SK-N-SH treated with all-trans-retinoic acid at 6 μM for 48 hours (cell line): ENCODE measurements around the gene CCNY.

Source experiments
- ATAC-seq: fragments of 200-7000 bp; cut with Tn5 transposase; 3 replicates; pipeline ENCODE4 v1.9.1; 2020; ENCODE audit warnings: mild to moderate bottlenecking, moderate library complexity
- BACH2 ChIP-seq: fragments of 250-450 bp; sonication (Bioruptor Pico); IDR thresholded peaks from 2 replicates; pipeline ENCODE4 v1.9.0; 2021; ENCODE audit warnings: mild to moderate bottlenecking, borderline replicate concordance
- CSDC2 ChIP-seq: fragments of 250-450 bp; sonication (Bioruptor Pico); IDR thresholded peaks from 2 replicates; pipeline ENCODE4 v1.5.0; 2020; ENCODE audit warnings: mild to moderate bottlenecking, moderate library complexity
- ESRRG ChIP-seq: fragments of 250-450 bp; sonication (Bioruptor Pico); IDR thresholded peaks from 2 replicates; pipeline ENCODE4 v1.6.1; 2021; ENCODE audit warnings: mild to moderate bottlenecking
- GLIS3 ChIP-seq: fragments of 250-450 bp; sonication (Bioruptor Pico); IDR thresholded peaks from 2 replicates; pipeline ENCODE4 v1.5.0; 2020; ENCODE audit warnings: mild to moderate bottlenecking, moderate library complexity
- ISL1 ChIP-seq: fragments of 250-450 bp; sonication (Bioruptor Pico); IDR thresholded peaks from 2 replicates; pipeline ENCODE4 v2.1.2; 2022; ENCODE audit warnings: mild to moderate bottlenecking, moderate library complexity
- OSR1 ChIP-seq: fragments of 250-450 bp; sonication (Bioruptor Pico); IDR thresholded peaks from 2 replicates; pipeline ENCODE4 v1.8.0; 2022; ENCODE audit warnings: moderate library complexity, mild to moderate bottlenecking, inconsistent platforms
- PATZ1 ChIP-seq: fragments of 250-450 bp; sonication (Bioruptor Pico); IDR thresholded peaks from 2 replicates; pipeline ENCODE4 v1.8.0; 2020; ENCODE audit warnings: mild to moderate bottlenecking, moderate library complexity, borderline replicate concordance
- POU6F1 ChIP-seq: fragments of 250-450 bp; sonication (Bioruptor Pico); IDR thresholded peaks from 2 replicates; pipeline ENCODE4 v1.8.0; 2021; ENCODE audit warnings: low read depth, mild to moderate bottlenecking, moderate library complexity, borderline replicate concordance
- PPARA ChIP-seq: fragments of 250-450 bp; sonication (Bioruptor Pico); IDR thresholded peaks from 2 replicates; pipeline ENCODE4 v1.5.0; 2020; ENCODE audit warnings: mild to moderate bottlenecking, borderline replicate concordance
- RARB ChIP-seq: fragments of 250-450 bp; sonication (Bioruptor Pico); IDR thresholded peaks from 2 replicates; pipeline ENCODE4 v1.8.0; 2021; ENCODE audit warnings: mild to moderate bottlenecking, moderate library complexity
- SNAI2 ChIP-seq: fragments of 250-450 bp; sonication (Bioruptor Pico); IDR thresholded peaks from 2 replicates; pipeline ENCODE4 v1.5.0; 2020; ENCODE audit warnings: mild to moderate bottlenecking, moderate library complexity
- TOX ChIP-seq: fragments of 250-450 bp; sonication (Bioruptor Pico); IDR thresholded peaks from 2 replicates; pipeline ENCODE4 v1.8.0; 2021; ENCODE audit warnings: mild to moderate bottlenecking, moderate library complexity, borderline replicate concordance
- ZC3H10 ChIP-seq: fragments of 250-450 bp; sonication (Bioruptor Pico); IDR thresholded peaks from 2 replicates; pipeline ENCODE4 v1.5.1; 2021; ENCODE audit warnings: mild to moderate bottlenecking, moderate library complexity
- ZFP3 ChIP-seq: fragments of 250-450 bp; sonication (Bioruptor Pico); IDR thresholded peaks from 2 replicates; pipeline ENCODE4 v1.5.0; 2020; ENCODE audit warnings: mild to moderate bottlenecking, moderate library complexity
- ZFP30 ChIP-seq: fragments of 450-650 bp; formaldehyde crosslinking; IDR thresholded peaks from 2 replicates; pipeline ENCODE4 v1.5.0; 2022; ENCODE audit warnings: mild to moderate bottlenecking, moderate library complexity
- ZNF565 ChIP-seq: fragments of 450-650 bp; formaldehyde crosslinking; conservative IDR thresholded peaks from 2 replicates; pipeline ENCODE4 v1.5.0; 2020; ENCODE audit warnings: low read depth, mild to moderate bottlenecking, moderate library complexity
- ZNF70 ChIP-seq: fragments of 450-650 bp; formaldehyde crosslinking; IDR thresholded peaks from 2 replicates; pipeline ENCODE4 v1.5.0; 2020; ENCODE audit warnings: mild to moderate bottlenecking, moderate library complexity
- ZNF8 ChIP-seq: fragments of 450-650 bp; formaldehyde crosslinking; IDR thresholded peaks from 2 replicates; pipeline ENCODE4 v1.5.0; 2020; ENCODE audit warnings: mild to moderate bottlenecking, moderate library complexity
- TF ChIP-seq, protein P1 (sequence below): fragments of 250-450 bp; sonication (Bioruptor Pico); IDR thresholded peaks from 2 replicates; pipeline ENCODE4 v1.5.1; 2021; ENCODE audit warnings: mild to moderate bottlenecking, moderate library complexity

Gene CCNY

DNA sequence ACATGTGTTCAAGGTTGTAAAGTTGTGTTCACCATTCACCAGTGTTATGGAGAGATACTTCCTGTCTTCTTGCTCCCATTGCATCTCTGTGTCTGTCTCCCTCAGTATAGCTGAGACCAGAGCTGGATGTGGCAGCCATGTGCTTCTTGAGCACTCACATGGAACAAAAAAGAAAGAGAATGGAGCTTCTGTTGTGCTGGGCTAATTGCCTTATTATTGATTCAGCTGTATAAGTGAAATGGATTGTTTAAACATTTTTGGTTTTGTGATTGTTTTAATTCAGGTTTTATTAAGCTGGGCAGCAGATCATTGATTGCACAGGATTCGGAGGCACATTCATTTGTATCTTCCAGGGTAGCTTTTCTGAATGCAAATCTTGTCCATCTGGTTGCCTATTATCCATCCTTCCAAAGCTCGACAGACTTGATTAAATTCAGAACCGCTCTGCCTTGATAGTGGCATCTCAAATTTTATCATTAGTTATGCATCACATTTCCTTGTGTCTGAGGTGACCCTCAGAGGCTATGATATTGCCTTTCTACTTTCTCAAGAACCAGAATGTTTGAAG, 119.9 kb downstream of the CCNY start:
- no peak for TF ChIP-seq ZFP30 (CRISPR knock-in tag)
- TF ChIP-seq, protein P1, sequence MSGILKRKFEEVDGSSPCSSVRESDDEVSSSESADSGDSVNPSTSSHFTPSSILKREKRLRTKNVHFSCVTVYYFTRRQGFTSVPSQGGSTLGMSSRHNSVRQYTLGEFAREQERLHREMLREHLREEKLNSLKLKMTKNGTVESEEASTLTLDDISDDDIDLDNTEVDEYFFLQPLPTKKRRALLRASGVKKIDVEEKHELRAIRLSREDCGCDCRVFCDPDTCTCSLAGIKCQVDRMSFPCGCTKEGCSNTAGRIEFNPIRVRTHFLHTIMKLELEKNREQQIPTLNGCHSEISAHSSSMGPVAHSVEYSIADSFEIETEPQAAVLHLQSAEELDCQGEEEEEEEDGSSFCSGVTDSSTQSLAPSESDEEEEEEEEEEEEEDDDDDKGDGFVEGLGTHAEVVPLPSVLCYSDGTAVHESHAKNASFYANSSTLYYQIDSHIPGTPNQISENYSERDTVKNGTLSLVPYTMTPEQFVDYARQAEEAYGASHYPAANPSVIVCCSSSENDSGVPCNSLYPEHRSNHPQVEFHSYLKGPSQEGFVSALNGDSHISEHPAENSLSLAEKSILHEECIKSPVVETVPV (CRISPR knock-in tag) = no peak
- TF ChIP-seq GLIS3 = no peak
- no peak for TF ChIP-seq PATZ1 (CRISPR knock-in tag)
- no peak for TF ChIP-seq ISL1 (CRISPR knock-in tag)
- TF ChIP-seq TOX (CRISPR knock-in tag) = no peak
- TF ChIP-seq BACH2 (CRISPR knock-in tag) = no peak
- TF ChIP-seq ZC3H10 = no peak
- no peak for TF ChIP-seq POU6F1 (CRISPR knock-in tag)
- TF ChIP-seq PPARA (CRISPR knock-in tag) = no peak
- no peak for TF ChIP-seq OSR1
- no peak for TF ChIP-seq ZFP3 (CRISPR knock-in tag)
- no peak for TF ChIP-seq SNAI2 (CRISPR knock-in tag)
- no peak for TF ChIP-seq ZNF565 (CRISPR knock-in tag)
- TF ChIP-seq ESRRG (CRISPR knock-in tag) = no peak
- no peak for TF ChIP-seq ZNF70 (CRISPR knock-in tag)
- TF ChIP-seq ZNF8 (CRISPR knock-in tag) = no peak
- TF ChIP-seq, all 23 proteins: peak for 0
- no peak for ATAC-seq

DNA sequence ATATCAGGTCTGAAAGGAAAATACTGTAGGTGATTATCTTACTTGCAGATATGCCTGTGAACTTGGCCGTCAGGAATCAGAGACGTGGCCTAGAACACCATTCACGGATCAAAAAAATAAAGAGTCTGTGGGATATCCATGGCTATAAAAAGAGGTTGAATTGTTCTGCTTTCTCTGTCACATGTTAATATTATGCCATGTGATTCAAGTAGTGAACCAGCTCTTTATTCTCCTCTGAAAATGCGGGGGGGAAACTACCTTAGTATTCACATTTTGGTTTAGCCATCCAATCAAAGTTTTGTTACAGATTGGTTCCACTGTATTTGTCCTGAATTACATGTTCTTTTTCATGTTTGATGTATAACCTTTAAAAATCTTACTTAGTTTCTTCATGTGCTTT, 120.5 kb downstream of the CCNY start:
- TF ChIP-seq OSR1 = no peak
- TF ChIP-seq TOX (CRISPR knock-in tag) = no peak
- no peak for TF ChIP-seq ISL1 (CRISPR knock-in tag)
- no peak for TF ChIP-seq ESRRG (CRISPR knock-in tag)
- no peak for TF ChIP-seq CSDC2
- TF ChIP-seq GLIS3 = no peak
- TF ChIP-seq ZFP3 (CRISPR knock-in tag) = no peak
- no peak for TF ChIP-seq BACH2 (CRISPR knock-in tag)
- no peak for TF ChIP-seq ZNF8 (CRISPR knock-in tag)
- no peak for TF ChIP-seq PPARA (CRISPR knock-in tag)
- TF ChIP-seq RARB = no peak
- TF ChIP-seq, all 23 proteins: peak for 0
- no peak for ATAC-seq

DNA sequence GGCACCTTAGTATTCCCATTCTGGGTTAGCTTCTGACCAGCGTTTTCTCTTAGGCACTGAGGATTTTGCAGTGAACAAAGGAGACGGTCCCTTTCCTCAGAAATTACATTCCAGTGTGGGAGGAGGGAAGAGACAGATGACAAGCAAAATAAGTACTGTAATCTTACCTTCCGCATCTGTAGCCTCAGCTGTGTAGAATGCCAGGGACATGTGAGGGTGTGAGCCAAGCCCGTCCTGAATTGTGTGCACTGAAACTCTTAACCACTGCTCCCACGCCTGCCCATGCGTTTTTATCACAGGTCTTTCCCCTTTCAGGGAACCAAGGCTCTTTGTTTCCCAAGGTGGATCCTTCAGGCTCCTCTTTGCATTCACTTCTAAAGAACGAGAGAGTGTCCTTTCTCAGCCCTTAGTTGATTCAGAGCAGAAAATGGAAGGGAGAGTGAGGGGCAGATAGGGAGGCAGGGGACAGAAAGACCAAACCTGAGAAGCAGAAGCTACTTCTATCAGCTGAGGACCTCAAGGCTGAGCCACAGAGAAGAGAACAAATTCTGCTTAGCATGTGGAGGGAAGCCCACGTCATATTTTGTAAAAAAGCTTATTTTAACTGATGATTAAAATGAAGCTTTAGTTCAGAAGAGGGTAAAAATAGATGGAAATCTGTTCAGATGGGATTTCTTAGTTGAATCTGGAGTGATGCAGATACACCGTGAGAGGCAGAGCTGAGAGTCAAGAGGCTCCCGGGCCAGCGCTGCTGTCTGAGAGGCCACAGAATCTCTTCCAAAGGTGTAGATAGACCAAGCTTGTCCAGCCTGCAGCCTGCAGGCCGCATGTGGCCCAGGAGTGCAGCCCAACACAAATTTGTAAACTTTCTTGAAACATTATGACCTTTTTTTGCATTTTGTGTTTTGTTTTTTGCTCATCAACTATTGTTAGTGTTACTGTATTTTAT, 122.5 kb downstream of the CCNY start:
- no peak for ATAC-seq

DNA sequence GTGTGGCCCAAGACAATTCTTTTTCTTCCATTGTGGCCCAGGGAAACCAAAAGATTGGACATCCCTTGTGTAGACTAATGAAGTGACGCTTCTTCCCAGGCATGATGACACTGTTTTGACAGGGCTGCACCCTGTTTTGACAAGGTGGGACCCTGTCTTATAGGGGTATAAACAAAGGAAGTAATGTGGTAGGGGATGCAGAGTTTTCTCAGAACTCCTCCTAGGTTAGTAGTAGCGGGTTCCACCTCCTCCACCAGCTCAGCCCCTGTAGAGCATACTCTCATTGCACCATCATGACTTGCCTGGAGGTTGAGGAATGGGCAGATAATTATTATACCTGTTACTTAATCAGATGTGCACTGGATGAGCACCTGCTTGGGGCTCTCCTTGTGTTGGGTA, 123.1 kb downstream of the CCNY start:
- no peak for ATAC-seq
- TF ChIP-seq ZFP30 (CRISPR knock-in tag) = no peak
- TF ChIP-seq SNAI2 (CRISPR knock-in tag) = no peak
- no peak for TF ChIP-seq OSR1
- no peak for TF ChIP-seq CSDC2
- no peak for TF ChIP-seq TOX (CRISPR knock-in tag)
- TF ChIP-seq ZNF565 (CRISPR knock-in tag) = no peak
- TF ChIP-seq PATZ1 (CRISPR knock-in tag) = no peak

More for the DNA sequence above, 122.5 kb downstream of the CCNY start:
- TF ChIP-seq RARB = no peak
- TF ChIP-seq PPARA (CRISPR knock-in tag) = no peak
- no peak for TF ChIP-seq ZNF8 (CRISPR knock-in tag)
